ENCODE results near the gene SEMA4C. TPM values are rescaled to one million over a fixed set of nuclear protein-coding genes. Genes with fewer than 3 reads are reported as not detected.

Gene SEMA4C
- total RNA-seq, 2 experiments from 2014 or later: 0.06 to 0.19 TPM

DNA sequence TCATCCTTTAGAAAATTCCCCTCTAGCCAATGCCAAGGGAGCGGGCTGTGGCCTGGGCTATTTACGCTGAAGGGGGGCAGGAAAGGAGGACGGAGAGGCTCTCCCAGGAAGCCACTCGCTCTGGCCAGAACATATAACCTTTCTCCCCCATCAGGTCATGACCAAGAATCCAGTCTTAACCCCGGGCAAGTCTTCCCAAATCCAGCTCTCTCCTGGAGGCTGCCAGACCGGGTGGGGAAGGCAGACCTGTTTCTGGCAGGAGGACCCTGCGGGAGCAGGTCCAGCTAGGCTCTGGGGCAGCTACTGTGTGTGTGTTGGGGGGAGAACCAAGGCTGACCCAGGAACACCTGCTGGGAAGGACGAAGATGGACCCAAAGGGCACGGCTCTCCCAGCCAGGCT is 13.4 kb upstream of the SEMA4C start:
- no peak for DNase-seq (ENCODE audit: low spot score)
- no peaks in the 10 kb centered on the region for H3K79me2 ChIP-seq (ENCODE audit: insufficient read depth, low read depth, low read length)
- H4K20me1 ChIP-seq (ENCODE audit: insufficient read depth, low read length): no peaks in the 10 kb centered on the region
- H3K36me3 ChIP-seq (ENCODE audit: insufficient read depth, low read length): no peaks in the 10 kb centered on the region
- no TSS peak for BruUV-seq (replicated peaks)
- no peak overlapping the region for H3K4me2 ChIP-seq (ENCODE audit: low read length)
- POLR2A ChIA-PET: no interaction called here
- TF ChIP-seq EZH2phosphoT487 (IDR thresholded peaks at IDR 0.05; ENCODE audit: borderline replicate concordance, low read depth, low read length) (no peak), CTCF (conservative IDR thresholded peaks at IDR 0.05; ENCODE audit: low read length) (no peak)
- H3K4me1 ChIP-seq (ENCODE audit: insufficient read depth, low read length, poor library complexity, severe bottlenecking): peaks cover 4% of the 10 kb centered on the region
- CTCF ChIA-PET (ENCODE audit: unreplicated experiment): no interaction called here
- intact Hi-C loops (cut with micrococcal nuclease; ENCODE audit: unreplicated experiment): no loop called here
- H2AFZ ChIP-seq (ENCODE audit: low read length): no peak overlapping the region
- H3K9me3 ChIP-seq (ENCODE audit: low read length): no peaks in the 10 kb centered on the region
- H3K9me2 ChIP-seq (ENCODE audit: insufficient read depth, low read length): no peaks in the 10 kb centered on the region
- no peak overlapping the region for H3K27ac ChIP-seq (ENCODE audit: low read depth, low read length, poor library complexity, severe bottlenecking)
- H3K4me3 ChIP-seq (ENCODE audit: low read depth, low read length, poor library complexity, severe bottlenecking): no peak overlapping the region

DNA sequence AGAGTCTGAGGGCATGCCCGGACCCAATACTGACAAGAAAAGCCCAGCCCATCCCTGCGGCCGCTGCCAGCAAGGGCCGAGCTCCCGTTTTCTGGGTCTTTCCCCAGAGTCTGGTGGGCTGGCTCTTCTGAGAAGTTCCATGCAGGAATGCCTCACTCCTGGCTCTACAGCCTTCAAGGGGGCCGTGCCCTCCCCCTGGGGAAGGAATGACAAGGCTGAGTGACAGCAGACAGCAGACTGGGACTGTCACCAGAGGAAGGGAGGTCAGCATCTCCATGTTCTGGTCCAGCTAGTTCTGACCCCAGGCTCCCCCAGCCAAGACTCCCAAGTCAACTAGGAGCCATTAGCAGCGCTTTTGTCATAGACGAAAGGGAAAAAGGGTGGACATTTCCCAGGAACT is 13.0 kb upstream of the SEMA4C start:
- no peaks in the 10 kb centered on the region for H3K9me2 ChIP-seq (ENCODE audit: insufficient read depth, low read length)
- no peak overlapping the region for H3K4me3 ChIP-seq (ENCODE audit: low read depth, low read length, poor library complexity, severe bottlenecking)
- H3K79me2 ChIP-seq (ENCODE audit: insufficient read depth, low read depth, low read length): no peaks in the 10 kb centered on the region
- no peak for DNase-seq (ENCODE audit: low spot score)
- H3K27ac ChIP-seq (ENCODE audit: low read depth, low read length, poor library complexity, severe bottlenecking): no peak overlapping the region
- H3K36me3 ChIP-seq (ENCODE audit: insufficient read depth, low read length): no peaks in the 10 kb centered on the region
- H3K4me2 ChIP-seq (ENCODE audit: low read length): no peak overlapping the region
- ChIA-PET POLR2A (no interaction called here), CTCF (ENCODE audit: unreplicated experiment) (no interaction called here)
- H3K9me3 ChIP-seq (ENCODE audit: low read length): no peaks in the 10 kb centered on the region
- TF ChIP-seq EZH2phosphoT487 (IDR thresholded peaks at IDR 0.05; ENCODE audit: borderline replicate concordance, low read depth, low read length) (no peak), CTCF (conservative IDR thresholded peaks at IDR 0.05; ENCODE audit: low read length) (no peak)
- intact Hi-C loops (cut with micrococcal nuclease; ENCODE audit: unreplicated experiment): no loop called here
- BruUV-seq (replicated peaks): no TSS peak
- no peak overlapping the region for H2AFZ ChIP-seq (ENCODE audit: low read length)
- H3K4me1 ChIP-seq (ENCODE audit: insufficient read depth, low read length, poor library complexity, severe bottlenecking): peaks cover 1% of the 10 kb centered on the region
- H4K20me1 ChIP-seq (ENCODE audit: insufficient read depth, low read length): no peaks in the 10 kb centered on the region

DNA sequence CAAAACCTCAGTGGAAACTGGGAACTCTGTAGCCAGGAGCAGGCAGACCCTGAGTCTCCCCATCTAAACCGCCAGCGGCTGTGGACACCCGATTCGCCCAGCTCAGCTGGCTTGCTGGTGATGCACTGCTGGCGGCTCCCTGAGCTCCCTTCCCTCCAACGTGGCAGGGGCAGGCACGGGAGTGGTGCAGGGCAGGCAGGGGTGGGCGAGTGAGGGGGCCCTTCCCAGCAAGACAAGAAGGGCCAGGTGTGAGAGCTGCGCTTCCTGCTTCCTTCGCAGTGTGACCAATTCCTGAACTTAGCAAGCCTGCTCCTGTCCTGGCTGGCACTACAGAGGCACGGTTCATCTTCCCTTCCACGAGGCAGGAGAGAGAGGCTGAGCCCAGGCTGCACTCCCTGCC is 12.3 kb upstream of the SEMA4C start:
- Histone ChIP-seq H4K20me1 (ENCODE audit: insufficient read depth, low read length) (no peaks in the 10 kb centered on the region), H3K27ac (ENCODE audit: low read depth, low read length, poor library complexity, severe bottlenecking) (no peak overlapping the region), H3K4me3 (ENCODE audit: low read depth, low read length, poor library complexity, severe bottlenecking) (no peak overlapping the region), H3K9me2 (ENCODE audit: insufficient read depth, low read length) (no peaks in the 10 kb centered on the region), H3K4me1 (ENCODE audit: insufficient read depth, low read length, poor library complexity, severe bottlenecking) (no peaks in the 10 kb centered on the region), H2AFZ (ENCODE audit: low read length) (no peak overlapping the region), H3K9me3 (ENCODE audit: low read length) (no peaks in the 10 kb centered on the region), H3K4me2 (ENCODE audit: low read length) (no peak overlapping the region), H3K79me2 (ENCODE audit: insufficient read depth, low read depth, low read length) (no peaks in the 10 kb centered on the region), H3K36me3 (ENCODE audit: insufficient read depth, low read length) (no peaks in the 10 kb centered on the region)
- intact Hi-C loops (cut with micrococcal nuclease; ENCODE audit: unreplicated experiment): no loop called here
- DNase-seq (ENCODE audit: low spot score): no peak
- CTCF ChIA-PET (ENCODE audit: unreplicated experiment): no interaction called here
- TF ChIP-seq EZH2phosphoT487 (IDR thresholded peaks at IDR 0.05; ENCODE audit: borderline replicate concordance, low read depth, low read length) (no peak), CTCF (conservative IDR thresholded peaks at IDR 0.05; ENCODE audit: low read length) (no peak)
- POLR2A ChIA-PET: no interaction called here
- no TSS peak for BruUV-seq (replicated peaks)
